ENCODE measurements around the gene TERB1.

TERB1 gene

GRCh38 chr16:66741950-66742808, 59.2 kb downstream of the TERB1 start:
- peak; percentile 62 for DNase-seq

GRCh38 chr16:66741169-66741900, 60.0 kb downstream of the TERB1 start:
- peak; percentile 94 for DNase-seq

GRCh38 chr16:66740533-66740932, 60.9 kb downstream of the TERB1 start:
- no peak for DNase-seq

GRCh38 chr16:66740010-66740409, 61.4 kb downstream of the TERB1 start:
- no peak for DNase-seq

GRCh38 chr16:66735891-66736290, 65.5 kb downstream of the TERB1 start:
- peak; percentile 8 for DNase-seq

GRCh38 chr16:66731101-66731500, 70.3 kb downstream of the TERB1 start:
- DNase-seq = no peak

GRCh38 chr16:66728804-66729203, 72.6 kb downstream of the TERB1 start:
- DNase-seq = no peak

- no peak for DNase-seq
Measured at GRCh38 chr16:66728117-66728787, 73.1 kb downstream of the TERB1 start.

- no peak for DNase-seq
Measured at GRCh38 chr16:66720766-66721165, 80.6 kb downstream of the TERB1 start.

GRCh38 chr16:66719246-66719645, 82.1 kb downstream of the TERB1 start:
- no peak for DNase-seq

- no peak for DNase-seq
Measured at GRCh38 chr16:66717776-66718175, 83.6 kb downstream of the TERB1 start.

GRCh38 chr16:66717112-66717675, 84.2 kb downstream of the TERB1 start:
- peak; percentile 53 for DNase-seq

- DNase-seq = no peak
Measured at GRCh38 chr16:66714654-66715307, 86.6 kb downstream of the TERB1 start.

- no peak for DNase-seq
Measured at GRCh38 chr16:66714062-66714461, 87.3 kb downstream of the TERB1 start.

- peak; percentile 51 for DNase-seq
Measured at GRCh38 chr16:66713076-66713475, 88.3 kb downstream of the TERB1 start.

- DNase-seq = no peak
Measured at GRCh38 chr16:66712512-66712911, 88.9 kb downstream of the TERB1 start.

GRCh38 chr16:66711581-66711980, 89.8 kb downstream of the TERB1 start:
- DNase-seq = no peak

- DNase-seq = no peak
Measured at GRCh38 chr16:66706506-66706880, 94.9 kb downstream of the TERB1 start.

GRCh38 chr16:66705790-66706505, 95.4 kb downstream of the TERB1 start:
- DNase-seq = peak; percentile 82
